Activated CD8-positive, alpha-beta memory T cell treated with anti-CD3 and anti-CD28 coated beads, Interleukin-2, amount 50 U/mL, for 24 hours (primary cell): ENCODE measurements around the gene ZNF778.
A peak's percentile ranks its signal among the peaks of the same experiment; 100 is the strongest.

Experiments used
- DNase-seq: peaks from one replicate; pipeline ENCODE4 v3.0.0-alpha.2; 2020; ENCODE audit errors: extremely low read depth

Gene ZNF778

GRCh38 chr16:89217388-89218191 lies at the start of gene ZNF778:
Gene ZNF778 (plus strand): TSS chr16:89217703. CDS start chr16:89221128, 3,425 bp downstream.
- DNase-seq = no peak

GRCh38 chr16:89168381-89169189 lies 48.9 kb upstream of the ZNF778 start:
- no peak for DNase-seq

- DNase-seq = no peak
Observed at GRCh38 chr16:89169778-89170177, 47.7 kb upstream of the ZNF778 start.

GRCh38 chr16:89170346-89171215 lies 46.9 kb upstream of the ZNF778 start:
- no peak for DNase-seq

GRCh38 chr16:89171216-89172170 lies 46.0 kb upstream of the ZNF778 start, which contains the start of gene CDH15:
Gene CDH15 (plus strand): TSS chr16:89171748. CDS start chr16:89171832, 84 bp downstream.
- peak; percentile 79 for DNase-seq

GRCh38 chr16:89172171-89172527 lies 45.4 kb upstream of the ZNF778 start:
- no peak for DNase-seq

GRCh38 chr16:89172528-89173173 lies 44.9 kb upstream of the ZNF778 start:
- no peak for DNase-seq

GRCh38 chr16:89173174-89173921 lies 44.2 kb upstream of the ZNF778 start:
- no peak for DNase-seq

GRCh38 chr16:89174055-89174827 lies 43.3 kb upstream of the ZNF778 start:
- no peak for DNase-seq

GRCh38 chr16:89174877-89175276 lies 42.6 kb upstream of the ZNF778 start:
- DNase-seq = no peak

GRCh38 chr16:89175280-89176146 lies 42.0 kb upstream of the ZNF778 start:
- DNase-seq = no peak

GRCh38 chr16:89176147-89176690 lies 41.3 kb upstream of the ZNF778 start:
- DNase-seq = no peak

- DNase-seq = no peak
Observed at GRCh38 chr16:89176717-89177116, 40.8 kb upstream of the ZNF778 start.

GRCh38 chr16:89177501-89177900 lies 40.0 kb upstream of the ZNF778 start:
- DNase-seq = no peak

- DNase-seq = no peak
Observed at GRCh38 chr16:89178453-89179147, 38.9 kb upstream of the ZNF778 start.

- no peak for DNase-seq
Observed at GRCh38 chr16:89179148-89179484, 38.4 kb upstream of the ZNF778 start.
